RWPE2 (cell line): ENCODE results near the gene CALCA.
A peak's percentile ranks its signal among the peaks of the same experiment; 100 is the strongest.

Source experiments
- ATAC-seq: fragments of 200-7000 bp; cut with Tn5 transposase; 3 replicates; pipeline ENCODE4 v1.9.1; 2021; ENCODE audit warnings: low read depth
- DNase-seq: peaks from one replicate; pipeline ENCODE4 v3.0.0-alpha.2; 2020; ENCODE audit warnings: low spot score
- H3K27ac ChIP-seq: fragments of 450-650 bp; 2 replicates; pipeline ENCODE4 v1.5.1; 2017; ENCODE audit warnings: mild to moderate bottlenecking; ENCODE audit not compliant: poor library complexity, severe bottlenecking
- H3K27me3 ChIP-seq: fragments of 250-450 bp; sonication (Bioruptor Pico); 2 replicates; pipeline ENCODE4 v1.5.1; 2021; ENCODE audit warnings: mild to moderate bottlenecking, moderate library complexity; ENCODE audit not compliant: insufficient read depth, poor library complexity, severe bottlenecking
- H3K36me3 ChIP-seq: fragments of 250-450 bp; sonication (Bioruptor Pico); 2 replicates; pipeline ENCODE4 v1.5.1; 2020; ENCODE audit warnings: low read depth, mild to moderate bottlenecking, moderate library complexity
- H3K4me1 ChIP-seq: fragments of 250-450 bp; sonication (Bioruptor Pico); 2 replicates; pipeline ENCODE4 v1.5.1; 2021; ENCODE audit warnings: mild to moderate bottlenecking, moderate library complexity; ENCODE audit not compliant: insufficient read depth, poor library complexity, severe bottlenecking
- H3K4me3 ChIP-seq: fragments of 250-450 bp; sonication (Bioruptor Pico); 2 replicates; pipeline ENCODE4 v1.5.1; 2021; ENCODE audit warnings: mild to moderate bottlenecking, moderate library complexity; ENCODE audit not compliant: severe bottlenecking
- H3K9me3 ChIP-seq: fragments of 250-450 bp; sonication (Bioruptor Pico); 2 replicates; pipeline ENCODE4 v1.5.1; 2021; ENCODE audit warnings: mild to moderate bottlenecking, moderate library complexity; ENCODE audit not compliant: severe bottlenecking
- TF ChIP-seq, protein P1 (sequence below): fragments of 450-650 bp; IDR thresholded peaks from one replicate; pipeline ENCODE4 v1.5.1; 2017; ENCODE audit warnings: mild to moderate bottlenecking, moderate library complexity; ENCODE audit not compliant: poor library complexity, severe bottlenecking

The CALCA gene

DNA sequence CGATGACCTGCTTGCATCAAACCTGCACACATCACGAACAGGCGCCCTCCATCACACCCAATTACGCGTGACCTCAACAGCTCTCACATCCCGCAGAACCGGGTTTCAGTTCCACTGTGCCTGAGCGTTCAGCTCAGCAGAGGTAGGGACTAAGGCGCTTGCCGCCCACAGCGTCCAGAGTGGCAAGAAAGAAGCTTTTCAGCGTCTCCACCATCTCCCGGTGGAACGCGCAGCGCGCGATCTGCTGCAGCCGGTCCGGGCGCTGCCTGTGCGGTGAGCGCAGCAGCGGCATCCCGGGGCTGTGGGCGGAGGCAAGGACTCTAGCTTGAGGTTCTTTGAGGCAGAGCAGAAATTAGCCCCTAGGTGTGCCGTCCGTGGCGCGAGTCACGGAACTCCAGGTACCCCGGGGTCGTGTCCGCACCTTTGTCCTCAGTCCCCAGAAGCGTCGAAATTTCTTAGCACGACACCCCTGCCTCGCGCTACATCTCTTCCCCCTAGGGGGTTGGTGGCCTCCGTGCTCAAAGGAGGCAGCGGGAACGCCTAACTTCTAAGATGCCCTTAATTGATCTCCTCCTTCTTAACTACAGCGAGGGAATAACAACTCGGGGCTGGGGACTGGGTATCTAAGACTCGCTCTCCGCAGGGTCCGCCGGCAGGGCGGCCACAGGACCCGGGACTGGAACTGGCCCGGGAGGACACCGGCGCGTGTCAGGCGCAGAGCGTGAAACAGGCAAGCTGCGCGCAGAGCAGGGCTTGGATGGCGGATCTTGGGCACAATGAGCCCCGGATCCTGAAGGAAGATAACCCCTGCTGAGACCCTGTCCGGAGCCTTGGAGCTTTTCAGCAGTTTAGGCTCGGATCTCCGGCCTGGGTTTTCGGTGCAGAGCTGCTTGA, 1.7 kb upstream of the CALCA start:
- H3K9me3 ChIP-seq = no peaks in the 10 kb centered on the region
- no peak overlapping the region for H3K4me3 ChIP-seq
- no peak overlapping the region for H3K27ac ChIP-seq
- TF ChIP-seq, protein P1, sequence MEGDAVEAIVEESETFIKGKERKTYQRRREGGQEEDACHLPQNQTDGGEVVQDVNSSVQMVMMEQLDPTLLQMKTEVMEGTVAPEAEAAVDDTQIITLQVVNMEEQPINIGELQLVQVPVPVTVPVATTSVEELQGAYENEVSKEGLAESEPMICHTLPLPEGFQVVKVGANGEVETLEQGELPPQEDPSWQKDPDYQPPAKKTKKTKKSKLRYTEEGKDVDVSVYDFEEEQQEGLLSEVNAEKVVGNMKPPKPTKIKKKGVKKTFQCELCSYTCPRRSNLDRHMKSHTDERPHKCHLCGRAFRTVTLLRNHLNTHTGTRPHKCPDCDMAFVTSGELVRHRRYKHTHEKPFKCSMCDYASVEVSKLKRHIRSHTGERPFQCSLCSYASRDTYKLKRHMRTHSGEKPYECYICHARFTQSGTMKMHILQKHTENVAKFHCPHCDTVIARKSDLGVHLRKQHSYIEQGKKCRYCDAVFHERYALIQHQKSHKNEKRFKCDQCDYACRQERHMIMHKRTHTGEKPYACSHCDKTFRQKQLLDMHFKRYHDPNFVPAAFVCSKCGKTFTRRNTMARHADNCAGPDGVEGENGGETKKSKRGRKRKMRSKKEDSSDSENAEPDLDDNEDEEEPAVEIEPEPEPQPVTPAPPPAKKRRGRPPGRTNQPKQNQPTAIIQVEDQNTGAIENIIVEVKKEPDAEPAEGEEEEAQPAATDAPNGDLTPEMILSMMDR = no peak
- H3K36me3 ChIP-seq = no peaks in the 10 kb centered on the region
- H3K27me3 ChIP-seq = peaks cover 64% of the 10 kb centered on the region
- DNase-seq (no peak), ATAC-seq (no peak)
- H3K4me1 ChIP-seq = no peaks in the 10 kb centered on the region

DNA sequence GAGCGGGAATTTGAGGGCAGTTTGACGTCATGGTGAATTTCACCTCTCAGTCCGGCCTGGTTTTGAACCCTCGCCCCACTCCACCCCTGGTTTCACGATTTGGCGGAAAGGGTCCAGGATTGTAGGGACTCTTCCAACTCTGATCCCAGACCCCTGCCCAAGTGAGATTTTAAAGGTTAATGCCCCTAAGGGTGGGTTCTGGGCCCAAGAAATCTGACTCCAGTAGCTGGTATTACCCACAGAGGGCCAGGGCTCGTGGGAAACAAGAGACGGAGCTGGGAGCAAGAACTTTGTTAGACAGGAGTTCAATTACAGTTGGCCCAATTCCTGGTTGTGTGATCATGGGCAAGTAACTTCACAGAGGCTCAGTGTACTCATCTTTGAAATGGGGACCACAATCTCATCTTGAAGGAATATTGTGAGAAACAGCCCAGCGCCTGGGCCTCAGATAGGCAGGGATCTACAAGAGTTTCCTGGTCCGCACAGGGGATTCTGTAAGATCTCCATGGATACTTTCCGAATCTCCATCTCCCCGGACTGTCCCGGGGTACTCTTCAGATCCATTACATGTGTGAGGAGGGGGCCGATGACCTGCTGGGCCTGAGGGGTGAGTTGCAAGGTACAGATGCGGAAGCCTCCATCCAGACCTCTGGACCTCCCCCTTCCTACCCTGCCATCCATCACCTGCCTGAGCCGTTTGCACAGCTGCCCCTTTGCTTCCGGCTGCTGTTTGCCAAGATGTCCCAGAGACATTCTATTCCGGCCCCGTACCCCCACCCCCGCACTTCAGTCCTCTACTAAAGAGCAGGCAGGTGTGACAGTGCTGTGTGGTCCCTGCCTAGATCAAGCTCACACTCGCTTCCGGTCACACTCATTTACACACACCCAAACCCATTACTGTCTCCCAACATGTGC, 687 bp upstream of the CALCA start:
- Histone ChIP-seq H3K27me3 (peaks cover 64% of the 10 kb centered on the region), H3K4me3 (no peak overlapping the region)
- ATAC-seq = no peak

DNA sequence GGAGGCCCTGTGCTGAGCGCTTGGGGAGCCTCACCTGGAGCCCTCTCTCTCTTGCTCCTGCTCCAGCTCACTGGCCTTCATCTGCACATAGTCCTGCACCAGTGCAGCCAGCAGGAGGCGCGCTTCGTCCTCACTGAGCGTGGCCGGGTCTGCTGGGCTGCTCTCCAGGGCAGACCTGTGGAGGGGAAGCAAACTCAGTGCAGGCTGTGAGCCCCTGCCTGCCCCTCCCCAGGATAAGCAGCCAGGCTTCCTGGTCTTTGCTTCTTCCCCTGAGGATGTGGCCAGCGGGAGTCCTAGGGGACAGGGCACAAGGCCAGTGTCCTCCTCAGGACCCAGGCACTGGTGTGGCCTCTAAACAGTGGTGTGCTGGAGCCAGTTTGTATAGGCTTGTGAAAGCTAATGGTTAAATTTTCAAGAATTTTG, 2.2 kb downstream of the CALCA start:
- Histone ChIP-seq H3K9me3 (no peaks in the 10 kb centered on the region), H3K27ac (no peak overlapping the region), H3K4me1 (no peaks in the 10 kb centered on the region), H3K4me3 (no peak overlapping the region), H3K27me3 (peaks cover 43% of the 10 kb centered on the region), H3K36me3 (no peaks in the 10 kb centered on the region)
- no peak for DNase-seq
- ATAC-seq = peak; percentile 33; the same call in 1 of the 3 replicates
- TF ChIP-seq, protein P1 = peak; percentile 15

More for the DNA sequence above, 687 bp upstream of the CALCA start:
- no peak overlapping the region for H3K27ac ChIP-seq
- H3K9me3 ChIP-seq = no peaks in the 10 kb centered on the region
- TF ChIP-seq, protein P1 = no peak
- no peak for DNase-seq
- H3K4me1 ChIP-seq = no peaks in the 10 kb centered on the region
- no peaks in the 10 kb centered on the region for H3K36me3 ChIP-seq

DNA sequence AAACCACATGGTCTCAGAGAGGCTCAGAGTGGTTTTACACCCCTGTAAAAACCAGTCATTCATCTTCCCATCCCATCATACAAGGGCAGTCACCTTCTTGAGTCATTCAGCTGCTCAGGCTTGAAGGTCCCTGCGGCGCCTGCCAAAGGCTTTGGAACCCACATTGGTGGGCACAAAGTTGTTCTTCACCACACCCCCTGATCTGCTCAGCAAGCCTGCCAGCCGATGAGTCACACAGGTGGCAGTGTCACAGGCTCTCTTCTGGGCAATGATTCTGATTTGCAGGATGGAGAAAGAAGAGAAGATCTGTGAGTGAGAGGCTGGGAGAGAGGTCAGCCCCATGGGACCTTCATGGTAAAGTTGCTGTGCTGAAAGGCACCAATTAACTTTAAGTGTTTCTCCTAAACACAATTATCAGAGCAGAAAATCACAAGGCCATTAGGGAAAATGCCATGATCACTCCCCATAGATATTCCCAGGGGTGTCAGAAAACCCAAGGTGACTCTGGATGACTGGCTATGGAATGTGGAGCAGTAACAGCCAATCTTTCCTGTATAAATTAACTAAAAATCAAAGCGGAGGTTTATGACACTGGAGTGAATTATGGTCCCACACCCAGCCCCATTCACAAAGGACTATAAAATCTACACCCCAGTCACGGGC, 4.4 kb downstream of the CALCA start:
- H3K27ac ChIP-seq = no peak overlapping the region
- DNase-seq = no peak
- ATAC-seq = no peak

More for the DNA sequence above, 4.4 kb downstream of the CALCA start:
- H3K27me3 ChIP-seq = peaks cover 21% of the 10 kb centered on the region
- H3K9me3 ChIP-seq = no peaks in the 10 kb centered on the region
- TF ChIP-seq, protein P1 = no peak
- H3K36me3 ChIP-seq = no peaks in the 10 kb centered on the region
- no peak overlapping the region for H3K4me3 ChIP-seq
- no peaks in the 10 kb centered on the region for H3K4me1 ChIP-seq
